Astrocyte of the spinal cord (primary cell): ENCODE data around the gene CD47.

Experiments
- DNase-seq: peaks from one replicate; pipeline ENCODE4 v3.0.0; 2011; ENCODE audit warnings: low read depth, low spot score
- H3K4me3 ChIP-seq: 2 replicates; pipeline ENCODE4 v1.5.1; 2011; ENCODE audit warnings: low read depth, mild to moderate bottlenecking, low read length, moderate library complexity
- in situ Hi-C: cut with HindIII; loops from 2 replicates; pipeline ENCODE4 v1.10.0; 2017; ENCODE audit warnings: low sequenced_read_pairs
- TF ChIP-seq, protein P1 (sequence below): IDR thresholded peaks from 2 replicates; pipeline ENCODE4 v1.5.1; 2012; ENCODE audit warnings: low read depth, mild to moderate bottlenecking, low read length, inconsistent platforms

Gene CD47

DNA sequence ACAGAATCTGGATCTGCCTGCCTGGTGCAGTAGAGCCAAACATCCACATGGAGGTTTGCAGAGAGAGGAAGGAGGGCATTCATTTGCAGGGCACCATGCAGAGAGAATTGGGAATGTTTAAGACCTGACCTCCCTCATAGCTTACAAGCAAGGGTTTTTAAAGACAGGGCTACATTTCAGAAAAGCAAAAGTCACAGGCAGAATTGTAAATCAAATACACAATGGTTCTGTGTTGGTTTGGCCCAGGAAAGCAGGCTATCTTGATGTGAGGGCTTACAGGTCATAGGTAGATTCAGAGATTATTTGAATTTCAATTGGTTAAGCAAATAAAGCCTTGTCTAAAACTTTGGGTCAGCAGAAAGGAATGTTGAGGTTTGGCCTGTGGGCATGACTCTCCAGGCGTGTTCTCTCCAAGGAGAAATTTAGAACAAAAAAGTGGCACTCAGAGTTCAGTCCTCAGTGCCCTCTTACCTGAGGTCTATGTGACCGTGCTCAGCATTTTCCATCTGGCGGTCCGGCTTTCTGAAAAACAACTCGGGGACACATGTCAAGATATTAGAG is 91.5 kb downstream of the CD47 start:
- in situ Hi-C loops: no loop called here
- DNase-seq: peak; percentile 31
- TF ChIP-seq, protein P1, sequence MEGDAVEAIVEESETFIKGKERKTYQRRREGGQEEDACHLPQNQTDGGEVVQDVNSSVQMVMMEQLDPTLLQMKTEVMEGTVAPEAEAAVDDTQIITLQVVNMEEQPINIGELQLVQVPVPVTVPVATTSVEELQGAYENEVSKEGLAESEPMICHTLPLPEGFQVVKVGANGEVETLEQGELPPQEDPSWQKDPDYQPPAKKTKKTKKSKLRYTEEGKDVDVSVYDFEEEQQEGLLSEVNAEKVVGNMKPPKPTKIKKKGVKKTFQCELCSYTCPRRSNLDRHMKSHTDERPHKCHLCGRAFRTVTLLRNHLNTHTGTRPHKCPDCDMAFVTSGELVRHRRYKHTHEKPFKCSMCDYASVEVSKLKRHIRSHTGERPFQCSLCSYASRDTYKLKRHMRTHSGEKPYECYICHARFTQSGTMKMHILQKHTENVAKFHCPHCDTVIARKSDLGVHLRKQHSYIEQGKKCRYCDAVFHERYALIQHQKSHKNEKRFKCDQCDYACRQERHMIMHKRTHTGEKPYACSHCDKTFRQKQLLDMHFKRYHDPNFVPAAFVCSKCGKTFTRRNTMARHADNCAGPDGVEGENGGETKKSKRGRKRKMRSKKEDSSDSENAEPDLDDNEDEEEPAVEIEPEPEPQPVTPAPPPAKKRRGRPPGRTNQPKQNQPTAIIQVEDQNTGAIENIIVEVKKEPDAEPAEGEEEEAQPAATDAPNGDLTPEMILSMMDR: no peak

DNA sequence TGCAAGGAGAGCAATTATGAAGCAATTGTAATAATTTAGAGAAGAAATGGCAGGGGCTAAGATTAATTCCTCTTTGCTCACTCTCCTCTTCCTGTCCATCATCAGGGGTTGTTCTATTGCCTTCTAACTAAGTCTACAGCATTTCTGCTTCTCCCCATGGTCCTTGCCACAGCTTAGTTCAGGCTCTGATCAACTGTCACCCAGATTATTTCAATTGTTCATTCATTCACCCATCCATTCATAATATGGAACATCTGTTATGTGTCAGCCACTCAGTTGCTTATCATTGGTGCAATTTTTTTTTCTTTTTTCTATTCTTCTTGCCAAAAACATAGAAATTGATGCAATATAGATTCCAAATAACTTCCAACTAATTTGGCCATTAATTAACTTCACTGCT is 93.2 kb downstream of the CD47 start:
- DNase-seq: no peak
- H3K4me3 ChIP-seq: no peak overlapping the region
- in situ Hi-C loops: no loop called here
- TF ChIP-seq, protein P1: no peak

More for the DNA sequence above, 91.5 kb downstream of the CD47 start:
- no peak overlapping the region for H3K4me3 ChIP-seq

DNA sequence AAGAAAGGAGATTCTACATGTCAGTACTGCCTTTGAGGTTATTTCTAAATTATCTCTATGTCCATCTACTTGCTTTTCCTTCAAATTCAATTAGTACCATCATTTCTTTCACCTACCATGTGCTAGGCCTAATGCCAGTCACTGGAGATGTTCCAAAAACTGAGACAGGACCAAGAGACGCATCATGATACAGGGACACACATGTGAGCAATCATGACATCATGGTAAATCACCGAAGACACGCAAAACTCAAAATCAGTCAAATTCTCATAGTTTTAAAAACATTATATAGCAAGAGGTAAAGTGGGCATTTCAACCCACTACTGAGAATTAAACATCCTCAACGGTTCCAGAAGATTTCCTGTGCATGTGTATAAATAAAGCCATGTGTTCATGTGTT is 95.0 kb downstream of the CD47 start:
- DNase-seq: no peak
- TF ChIP-seq, protein P1: no peak
- in situ Hi-C loops: no loop called here
- H3K4me3 ChIP-seq: no peak overlapping the region

DNA sequence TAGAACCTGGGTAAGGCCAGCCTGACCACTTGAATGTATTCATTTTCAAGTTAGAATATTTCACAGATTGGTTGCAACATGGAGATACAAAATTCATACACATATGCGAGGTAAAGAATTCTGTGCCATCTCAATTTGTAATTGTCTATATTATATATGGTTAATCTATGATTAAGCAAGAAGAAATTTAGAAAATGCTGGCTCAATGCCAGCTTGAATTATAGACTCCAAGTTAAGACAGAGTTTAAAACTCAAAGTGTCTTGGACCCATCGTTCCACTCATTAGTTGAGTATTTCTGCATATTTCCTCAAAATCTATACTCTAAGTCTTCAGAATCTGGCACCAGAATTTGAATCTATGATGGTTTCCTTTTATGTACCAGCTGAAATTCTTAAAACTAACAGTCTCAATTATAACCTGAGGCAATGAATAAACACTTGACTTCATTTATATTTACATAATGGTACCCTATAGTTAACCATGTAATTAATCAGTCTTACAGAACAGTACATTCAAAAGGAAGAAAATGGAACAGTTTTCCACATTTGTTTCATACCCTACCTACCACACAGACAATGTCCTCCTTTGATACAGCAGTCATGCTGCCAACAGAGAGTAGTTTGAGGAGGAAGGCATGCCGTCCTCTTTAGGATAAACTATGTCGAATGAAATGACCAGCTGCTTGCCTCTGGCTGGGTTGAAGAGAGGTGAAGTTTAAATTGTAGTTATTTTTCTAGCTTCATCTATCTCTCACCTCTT is 95.7 kb downstream of the CD47 start:
- DNase-seq: no peak
- in situ Hi-C loops: no loop called here
- H3K4me3 ChIP-seq: no peak overlapping the region
- TF ChIP-seq, protein P1: no peak

DNA sequence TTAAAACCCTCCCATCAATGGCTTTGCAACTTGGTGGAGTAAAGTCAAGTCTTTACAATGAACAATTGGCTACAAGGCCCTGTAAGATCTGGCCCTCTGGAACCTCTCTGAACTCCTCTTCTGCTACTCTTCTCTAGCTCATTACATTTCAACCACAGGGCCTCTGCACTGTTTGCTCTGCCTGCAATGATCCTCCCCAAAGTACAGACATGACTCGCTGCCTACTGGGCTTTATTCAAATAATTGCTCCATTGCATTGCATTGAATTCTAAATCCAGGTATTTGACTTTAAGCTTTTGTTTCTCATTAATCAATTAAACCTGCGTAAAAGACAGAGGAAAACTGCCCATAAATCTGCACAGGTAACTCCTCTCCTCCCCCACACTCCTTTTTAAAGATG is 96.7 kb downstream of the CD47 start:
- in situ Hi-C loops: no loop called here
- TF ChIP-seq, protein P1: no peak
- no peak overlapping the region for H3K4me3 ChIP-seq
- no peak for DNase-seq

DNA sequence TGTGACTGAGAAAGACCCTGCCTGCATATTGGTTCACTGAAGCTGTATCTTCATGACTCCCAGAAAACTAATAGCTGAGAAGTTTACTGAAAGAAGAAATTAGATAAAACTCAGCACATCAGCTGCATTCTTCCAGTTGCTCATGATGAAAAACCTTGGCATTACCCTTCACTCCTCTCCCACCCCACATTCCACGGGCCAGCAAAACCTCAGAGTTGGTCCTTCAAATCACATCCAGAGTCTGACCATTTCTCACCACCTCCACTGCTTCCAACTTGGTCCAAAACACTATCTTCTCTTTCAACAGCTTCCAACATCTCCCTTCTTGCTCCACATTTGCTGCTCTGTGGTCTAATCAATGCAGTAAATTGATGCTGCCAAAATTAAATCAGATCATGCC is 97.1 kb downstream of the CD47 start:
- DNase-seq: no peak
- in situ Hi-C loops: no loop called here

More for the DNA sequence above, 97.1 kb downstream of the CD47 start:
- no peak overlapping the region for H3K4me3 ChIP-seq
- TF ChIP-seq, protein P1: no peak
